NT2/D1 (cell line): ENCODE data around the gene DAD1.
"Not testable (repeated sequence)": the region's sequence is repeated elsewhere in the genome, so short reads cannot be mapped to it uniquely, and the experiment has no call there.

Experiments used
- SUZ12 ChIP-seq: IDR thresholded peaks from 2 replicates; pipeline ENCODE4 v1.6.1; 2011; ENCODE audit not compliant: insufficient read length, insufficient read depth; ENCODE audit errors: extremely low read depth
- YY1 ChIP-seq: IDR thresholded peaks from 2 replicates; pipeline ENCODE4 v1.6.1; 2011; ENCODE audit not compliant: insufficient read length, insufficient read depth

DNA sequence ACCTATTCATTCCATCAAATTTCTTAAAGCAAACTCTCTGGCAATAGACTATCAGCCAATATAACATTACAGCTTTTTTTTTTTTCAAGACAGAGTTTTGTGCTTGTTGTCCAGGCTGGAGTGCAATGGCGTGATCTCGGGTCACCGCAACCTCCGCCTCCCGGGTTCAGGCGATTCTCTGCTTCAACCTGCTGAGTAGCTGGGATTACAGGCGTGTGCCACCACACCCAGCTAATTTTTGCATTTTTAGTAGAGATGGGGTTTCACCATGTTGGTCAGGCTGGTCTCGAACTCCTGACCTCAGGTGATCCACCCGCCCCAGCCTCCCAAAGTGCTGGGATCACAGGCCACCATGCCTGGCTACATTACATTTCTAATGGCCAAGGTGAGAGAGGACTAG, 22.8 kb downstream of the DAD1 start:
- not testable (repeated sequence) for TF ChIP-seq YY1, SUZ12
